Small intestine (tissue), 7 donors: ENCODE data around the gene TRANK1. TPM values are rescaled to one million over a fixed set of nuclear protein-coding genes. Genes with fewer than 3 reads are reported as not detected.

Experiments used
- DNase-seq, 2 donors: peaks; one replicate each; pipeline versions ENCODE4 v3.0.0 to v3.0.0-alpha.2; 2013
- FAIRE-seq: peaks from 2 replicates; lab custom pipeline; 2012; peaks lifted over from hg19 to GRCh38; lab: Jason Lieb, UNC
- H3K27ac ChIP-seq, 3 donors: one replicate each; pipeline ENCODE4 v1.5.1; 2013; ENCODE audit warnings: low read length in 2 of 3, mild to moderate bottlenecking in 2 of 3, control low read depth in 1 of 3, inconsistent platforms in 1 of 3, low read depth in 1 of 3, moderate library complexity in 1 of 3
- H3K27me3 ChIP-seq, 3 donors: one replicate each; pipeline ENCODE4 v1.6.1; 2013; ENCODE audit warnings: low read length in 3 of 3, inconsistent platforms in 1 of 3; ENCODE audit not compliant: control insufficient read depth in 3 of 3, insufficient read depth in 3 of 3
- H3K36me3 ChIP-seq, 3 donors: one replicate each; pipeline ENCODE4 v1.6.1; 2013; ENCODE audit warnings: low read length in 3 of 3, inconsistent platforms in 1 of 3, low read depth in 1 of 3, mild to moderate bottlenecking in 1 of 3, moderate library complexity in 1 of 3; ENCODE audit not compliant: control insufficient read depth in 3 of 3, insufficient read depth in 2 of 3
- H3K4me1 ChIP-seq, 3 donors: one replicate each; pipeline ENCODE4 v1.6.1; 2013; ENCODE audit warnings: low read length in 2 of 3, inconsistent platforms in 1 of 3, low read depth in 1 of 3, mild to moderate bottlenecking in 1 of 3, moderate library complexity in 1 of 3; ENCODE audit not compliant: control insufficient read depth in 3 of 3, insufficient read depth in 2 of 3
- H3K4me3 ChIP-seq, 3 donors: one replicate each; pipeline ENCODE4 v1.5.1; 2013; ENCODE audit warnings: low read length in 3 of 3, control low read depth in 1 of 3, inconsistent platforms in 1 of 3, low read depth in 1 of 3, mild to moderate bottlenecking in 1 of 3, moderate library complexity in 1 of 3
- H3K9me3 ChIP-seq, 2 donors: one replicate each; pipeline ENCODE4 v1.6.1; 2013; ENCODE audit warnings: low read depth in 1 of 2, low read length in 1 of 2; ENCODE audit not compliant: control insufficient read depth in 2 of 2, insufficient read depth in 1 of 2
- WGBS, 3 donors: extraction: QIAGEN DNeasy Blood & Tissue Kit; methylation state at CpG; one replicate each; pipeline ENCODE4 v1.1.7; 2013; 5-methylcytosine and 5-hydroxymethylcytosine counted together
- polyA plus RNA-seq, 4 donors: library from polyadenylated mRNA; stranded (reverse) in 3 of 4; unstranded in 1 of 4; fragments of 200-250 nt in 3 of 4; fragments of 120-200 nt in 1 of 4; gene quantifications; one replicate each; pipeline versions ENCODE4 v1.2.1 to v1.2.3, GENCODE V29; 2013
- donor health status: healthy with polysubstance abuse.
- donor health status: control.
- donor health status: control.
- donor health status: Bipolar disorder and iron deficiency.
- donor health status: healthy.

Gene TRANK1
- polyA plus RNA-seq, 4 donors: 7.1 to 23.5 (median 14.0) TPM

- Histone ChIP-seq H3K9me3 (no peaks in the 10 kb centered on the region), H3K4me3 (no peak overlapping the region), H3K27ac (no peak overlapping the region), H3K36me3 (no peaks in the 10 kb centered on the region), H3K27me3 (peaks cover 0 to 3% (median 0%) of the 10 kb centered on the region in 3 donors), H3K4me1 (no peaks in the 10 kb centered on the region)
- DNase-seq (no peak), FAIRE-seq (no peak)
Observed at GRCh38 chr3:36796881-36797280, 148.0 kb downstream of the TRANK1 start.

- Histone ChIP-seq H3K27me3 (peaks cover 0 to 2% (median 1%) of the 10 kb centered on the region in 3 donors), H3K36me3 (no peaks in the 10 kb centered on the region), H3K4me3 (no peak overlapping the region), H3K4me1 (no peaks in the 10 kb centered on the region), H3K9me3 (no peaks in the 10 kb centered on the region), H3K27ac (no peak overlapping the region)
- FAIRE-seq: no peak
- WGBS, 3 donors: 68 to 86% (median 81%) methylated on average over 2 of the region's 2 CpGs
- no peak for DNase-seq
Observed at GRCh38 chr3:36796161-36796560, 148.7 kb downstream of the TRANK1 start.

DNA sequence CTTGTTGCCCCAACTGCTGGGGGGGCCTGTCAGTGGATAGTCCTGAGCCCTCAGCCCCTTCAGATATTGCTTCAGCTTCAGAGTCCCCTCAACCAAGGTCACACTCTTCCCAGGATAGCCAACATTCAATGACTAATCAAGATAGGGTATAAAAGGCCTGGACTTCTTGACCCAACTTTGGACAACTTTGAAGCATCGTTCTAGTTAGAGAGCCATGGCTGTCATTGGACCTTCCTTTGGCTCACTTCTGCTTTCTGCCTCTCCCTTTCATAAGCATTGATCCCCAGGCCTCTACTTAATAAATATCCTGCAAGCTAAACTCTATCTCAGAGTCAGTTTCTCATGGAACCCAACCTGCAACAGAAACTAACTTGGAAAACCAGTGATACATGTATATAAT is 149.2 kb downstream of the TRANK1 start:
- WGBS, 3 donors: 85 to 87% (median 85%) methylated on average over 1 of the region's 1 CpG
- DNase-seq (no peak), FAIRE-seq (no peak)
- no peaks in the 10 kb centered on the region for H3K36me3 ChIP-seq
- peak overlapping the region in 1 of 3 donors; percentile 8 for H3K27ac ChIP-seq
- H3K27me3 ChIP-seq: peaks cover 0 to 6% (median 0%) of the 10 kb centered on the region in 3 donors
- H3K4me3 ChIP-seq: no peak overlapping the region
- no peaks in the 10 kb centered on the region for H3K4me1 ChIP-seq
- H3K9me3 ChIP-seq: no peaks in the 10 kb centered on the region

DNA sequence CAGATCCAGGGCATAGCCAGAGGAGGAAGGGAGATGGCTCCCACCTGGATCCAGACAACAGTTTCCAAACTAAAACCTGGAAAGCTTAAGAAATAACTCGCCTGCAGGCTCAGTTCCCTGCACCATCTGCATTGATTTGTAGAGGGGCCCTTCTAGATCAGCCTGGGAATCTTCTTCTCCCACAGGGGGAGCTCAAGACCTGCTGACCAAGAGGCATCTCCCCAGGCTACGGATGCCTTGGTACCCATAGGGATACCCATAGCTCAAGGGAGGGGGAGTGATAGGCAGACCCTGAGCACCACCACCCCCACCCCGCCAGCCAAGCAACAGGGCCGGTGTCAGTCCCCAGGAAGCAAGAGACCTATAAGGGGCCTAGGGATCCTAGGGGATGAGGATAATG is 152.5 kb downstream of the TRANK1 start:
- peaks cover 0 to 6% (median 0%) of the 10 kb centered on the region in 3 donors for H3K27me3 ChIP-seq
- no peaks in the 10 kb centered on the region for H3K4me1 ChIP-seq
- H3K27ac ChIP-seq: no peak overlapping the region
- no peak overlapping the region for H3K4me3 ChIP-seq
- WGBS, 3 donors: 55 to 64% (median 57%) methylated on average over 4 of the region's 4 CpGs
- DNase-seq: peak; percentile 18 to 26
- H3K36me3 ChIP-seq: no peaks in the 10 kb centered on the region
- H3K9me3 ChIP-seq: no peaks in the 10 kb centered on the region
- FAIRE-seq: no peak

DNA sequence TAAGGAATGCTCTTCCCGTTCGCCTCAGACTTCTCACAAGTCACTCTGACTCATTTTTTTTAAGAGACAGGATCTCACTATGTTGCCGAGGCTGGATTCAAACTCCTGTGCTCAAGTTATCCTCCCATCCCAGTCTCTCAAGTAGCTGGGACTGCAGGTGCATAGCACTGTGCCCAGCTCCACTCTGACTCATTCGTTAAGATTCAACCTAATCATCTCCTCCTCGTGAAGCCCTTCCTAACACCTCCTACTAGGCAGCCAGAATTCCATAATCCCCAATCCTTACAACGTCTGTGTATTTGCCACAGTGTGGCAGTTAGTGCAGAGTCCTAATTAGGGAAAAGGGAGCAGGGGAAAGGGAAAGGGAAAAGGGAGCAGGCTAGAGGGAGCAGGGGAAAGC is 154.1 kb downstream of the TRANK1 start:
- Histone ChIP-seq H3K36me3 (no peaks in the 10 kb centered on the region), H3K27ac (no peak overlapping the region), H3K9me3 (no peaks in the 10 kb centered on the region), H3K4me1 (no peaks in the 10 kb centered on the region), H3K27me3 (peaks cover 0 to 6% (median 0%) of the 10 kb centered on the region in 3 donors), H3K4me3 (no peak overlapping the region)
- WGBS, 3 donors: 52 to 53% (median 52%) methylated on average over 6 of the region's 6 CpGs
- FAIRE-seq: no peak
- no peak for DNase-seq

DNA sequence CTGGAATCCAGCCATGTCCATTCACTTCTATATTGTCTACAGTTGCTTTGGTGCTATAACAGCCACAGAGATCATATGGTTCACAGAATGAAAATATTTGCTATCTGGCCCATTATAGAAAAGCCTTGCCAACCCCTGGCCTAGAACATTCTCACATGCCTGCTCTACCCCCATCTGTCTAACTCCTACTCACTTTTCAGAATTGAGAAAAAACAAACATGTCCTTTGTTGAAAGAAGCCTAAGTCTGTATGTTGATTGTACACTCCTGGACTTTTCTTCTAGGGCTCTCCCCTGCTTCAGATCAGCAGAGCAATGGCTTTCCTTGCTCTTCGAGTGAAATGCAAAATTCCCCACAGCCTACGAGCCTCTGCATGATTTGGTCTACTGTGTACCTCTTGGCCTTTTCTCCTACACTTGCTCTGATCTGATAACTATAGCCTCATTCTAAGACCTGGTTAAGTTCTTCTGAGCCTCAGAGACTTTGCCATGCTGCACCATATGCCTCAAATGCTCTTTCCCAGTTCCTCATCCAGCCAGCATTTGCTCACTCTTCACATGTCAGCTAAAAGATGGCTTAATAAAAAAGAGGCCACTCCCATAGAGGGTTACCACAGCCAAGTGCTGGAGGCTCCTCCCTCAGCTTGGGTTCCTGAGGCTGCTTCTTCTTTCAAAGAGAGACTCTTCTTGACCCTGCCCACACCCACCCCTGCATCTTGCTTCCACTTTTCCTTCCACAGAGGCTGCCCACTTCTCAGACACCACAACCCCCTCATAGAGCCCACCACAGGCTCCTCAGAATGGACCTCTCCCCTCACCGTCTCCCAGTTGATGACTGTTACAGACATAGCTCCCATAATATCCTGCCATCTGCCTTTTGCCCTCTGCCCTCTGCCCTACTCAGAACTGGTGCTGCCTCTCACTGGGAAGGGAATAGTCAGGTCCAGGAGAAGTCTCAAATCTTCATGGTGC is 157.6 kb downstream of the TRANK1 start:
- WGBS, 3 donors: 65 to 77% (median 71%) methylated on average over 3 of the region's 3 CpGs

GRCh38 chr3:36784138-36784635 is 160.7 kb downstream of the TRANK1 start:
- 58 to 73% (median 65%) methylated on average over 3 of the region's 3 CpGs for WGBS, 3 donors
- no peak for DNase-seq
- FAIRE-seq: no peak
- Histone ChIP-seq H3K27ac (no peak overlapping the region), H3K9me3 (no peaks in the 10 kb centered on the region), H3K4me1 (no peaks in the 10 kb centered on the region), H3K27me3 (peaks cover 0 to 3% (median 0%) of the 10 kb centered on the region in 3 donors), H3K4me3 (no peak overlapping the region), H3K36me3 (no peaks in the 10 kb centered on the region)

More for the DNA sequence above, 157.6 kb downstream of the TRANK1 start:
- Histone ChIP-seq H3K27ac (no peak overlapping the region), H3K4me1 (no peaks in the 10 kb centered on the region), H3K27me3 (peaks cover 0 to 9% (median 0%) of the 10 kb centered on the region in 3 donors), H3K4me3 (no peak overlapping the region), H3K36me3 (no peaks in the 10 kb centered on the region), H3K9me3 (no peaks in the 10 kb centered on the region)
- FAIRE-seq (no peak), DNase-seq (no peak)

GRCh38 chr3:36777424-36778218 is 167.2 kb downstream of the TRANK1 start:
- Histone ChIP-seq H3K4me3 (no peak overlapping the region), H3K27me3 (no peaks in the 10 kb centered on the region), H3K9me3 (no peaks in the 10 kb centered on the region), H3K27ac (no peak overlapping the region), H3K4me1 (no peaks in the 10 kb centered on the region), H3K36me3 (no peaks in the 10 kb centered on the region)
- DNase-seq (no peak), FAIRE-seq (no peak)
- 58 to 75% (median 59%) methylated on average over 2 of the region's 2 CpGs for WGBS, 3 donors
